CD14-positive monocyte (primary cell): ENCODE data around the gene IL18R1. TPM values are rescaled to one million over a fixed set of nuclear protein-coding genes. Genes with fewer than 3 reads are reported as not detected.

Experiments used
- DNase-seq, 3 donors: peaks; one replicate each; pipeline ENCODE4 v3.0.0-alpha.2; 2011 to 2022
- H2AFZ ChIP-seq: 2 replicates; pipeline ENCODE4 v1.6.0; 2012; ENCODE audit warnings: mild to moderate bottlenecking, low read depth, low read length, inconsistent platforms; ENCODE audit not compliant: insufficient read depth, poor library complexity, severe bottlenecking
- H3K27ac ChIP-seq, 2 donors: 1 replicate in 1 of 2; 2 replicates in 1 of 2; pipeline ENCODE4 v1.5.1; 2012 to 2013; ENCODE audit warnings: low read length in 2 of 2, control low read depth in 1 of 2, inconsistent platforms in 1 of 2, low read depth in 1 of 2, mild to moderate bottlenecking in 1 of 2
- H3K27me3 ChIP-seq, 2 donors: one replicate each; pipeline versions ENCODE4 v1.6.0 to v1.6.1; 2011 to 2013; ENCODE audit warnings: low read length in 2 of 2; ENCODE audit not compliant: control insufficient read depth in 2 of 2, insufficient read depth in 2 of 2
- H3K36me3 ChIP-seq, 2 donors: replicated peaks in 1 of 2; 1 replicate in 1 of 2; 2 replicates in 1 of 2; pipeline versions ENCODE4 v1.5.1 to v1.6.1; 2012 to 2013; ENCODE audit warnings: low read length in 2 of 2, control low read depth in 1 of 2, inconsistent platforms in 1 of 2, mild to moderate bottlenecking in 1 of 2; ENCODE audit not compliant: insufficient read depth in 2 of 2, control insufficient read depth in 1 of 2
- H3K4me1 ChIP-seq, 2 donors: 1 replicate in 1 of 2; 2 replicates in 1 of 2; pipeline versions ENCODE4 v1.5.1 to v1.6.1; 2012 to 2013; ENCODE audit warnings: low read length in 2 of 2, control low read depth in 1 of 2, inconsistent platforms in 1 of 2, mild to moderate bottlenecking in 1 of 2, moderate library complexity in 1 of 2; ENCODE audit not compliant: insufficient read depth in 2 of 2, control insufficient read depth in 1 of 2
- H3K4me2 ChIP-seq: replicated peaks from 2 replicates; pipeline ENCODE3; 2012; ENCODE audit warnings: low read length, moderate library complexity, mild to moderate bottlenecking; ENCODE audit not compliant: poor library complexity, severe bottlenecking; ENCODE audit errors: extremely low read depth
- H3K4me3 ChIP-seq, 3 experiments: fragments of 200-600 bp in 1 of 3; sonication (generic) in 1 of 3; replicated peaks in 1 of 3; 1 replicate in 2 of 3; 2 replicates in 1 of 3; pipeline ENCODE4 v1.5.1; 2011 to 2013; ENCODE audit warnings: low read length in 3 of 3, mild to moderate bottlenecking in 3 of 3, control low read depth in 2 of 3, low read depth in 2 of 3, inconsistent platforms in 1 of 3, moderate library complexity in 1 of 3
- H3K79me2 ChIP-seq: 2 replicates; pipeline ENCODE4 v1.6.0; 2012; ENCODE audit warnings: mild to moderate bottlenecking, control low read depth, inconsistent platforms, low read length, moderate library complexity; ENCODE audit not compliant: insufficient read depth
- H3K9ac ChIP-seq: 2 replicates; pipeline ENCODE4 v1.6.0; 2017; ENCODE audit warnings: low read length, mild to moderate bottlenecking; ENCODE audit not compliant: insufficient read depth, poor library complexity, severe bottlenecking
- H3K9me3 ChIP-seq, 2 donors: replicated peaks in 1 of 2; 1 replicate in 1 of 2; 2 replicates in 1 of 2; pipeline versions ENCODE4 v1.5.1 to v1.6.1; 2012 to 2013; ENCODE audit warnings: low read length in 2 of 2, control low read depth in 1 of 2; ENCODE audit not compliant: control insufficient read depth in 1 of 2, insufficient read depth in 1 of 2
- H4K20me1 ChIP-seq: 2 replicates; pipeline ENCODE4 v1.6.0; 2012; ENCODE audit warnings: mild to moderate bottlenecking, low read length, control low read depth, moderate library complexity; ENCODE audit not compliant: insufficient read depth
- H3K27ac Mint-ChIP-seq, 7 donors: one replicate each; pipeline ENCODE4 v1.8.0; 2020; ENCODE audit warnings: mild to moderate bottlenecking in 7 of 7, mixed read lengths in 7 of 7, moderate library complexity in 6 of 7, inconsistent platforms in 2 of 7
- H3K27me3 Mint-ChIP-seq, 3 donors: one replicate each; pipeline ENCODE4 v1.8.0; 2021 to 2022; ENCODE audit warnings: low read depth in 3 of 3, mild to moderate bottlenecking in 3 of 3, mixed read lengths in 3 of 3, moderate library complexity in 3 of 3, inconsistent platforms in 1 of 3
- H3K36me3 Mint-ChIP-seq, 2 donors: one replicate each; pipeline ENCODE4 v1.8.0; 2020; ENCODE audit warnings: mixed read lengths in 2 of 2, inconsistent platforms in 1 of 2, mild to moderate bottlenecking in 1 of 2
- H3K4me1 Mint-ChIP-seq: one replicate; pipeline ENCODE4 v1.8.0; 2020; ENCODE audit warnings: mild to moderate bottlenecking, mixed read lengths
- H3K4me3 Mint-ChIP-seq, 2 donors: one replicate each; pipeline ENCODE4 v1.8.0; 2020; ENCODE audit warnings: mild to moderate bottlenecking in 2 of 2, mixed read lengths in 2 of 2, moderate library complexity in 1 of 2
- H3K9me3 Mint-ChIP-seq, 7 donors: one replicate each; pipeline ENCODE4 v1.8.0; 2020 to 2022; ENCODE audit warnings: mixed read lengths in 7 of 7, mild to moderate bottlenecking in 6 of 7, moderate library complexity in 6 of 7, inconsistent platforms in 2 of 7
- WGBS: methylation state at CpG from one replicate; pipeline ENCODE4 v1.1.5; 2013; ENCODE audit warnings: missing lambda C conversion rate; ENCODE audit not compliant: insufficient coverage; 5-methylcytosine and 5-hydroxymethylcytosine counted together
- intact Hi-C, 2 donors: fragments of 100-400 bp; cut with micrococcal nuclease; formaldehyde crosslinking; loops; one replicate each; pipeline versions ENCODE4 v1.15.0 to v1.15.1; 2023
- polyA plus RNA-seq, 3 donors: library from polyadenylated mRNA; depleted of rRNA in 1 of 3; unstranded in 2 of 3; stranded (reverse) in 1 of 3; fragments of 300-500 nt in 2 of 3; fragments of >200 nt in 1 of 3; fragmentation: Illumina TruSeq in 2 of 3; gene quantifications; 1 replicate in 2 of 3; 2 replicates in 1 of 3; pipeline ENCODE4 v1.2.3, GENCODE V29; 2012 to 2021
- TF ChIP-seq, protein P1 (sequence below): fragments of 200-600 bp; IDR thresholded peaks from one replicate; pipeline ENCODE4 v1.8.0; 2022; ENCODE audit warnings: antibody characterized with exemption, mild to moderate bottlenecking

The IL18R1 gene
- polyA plus RNA-seq, 3 donors, result 0.03 to 0.15 (median 0.11) TPM

DNA sequence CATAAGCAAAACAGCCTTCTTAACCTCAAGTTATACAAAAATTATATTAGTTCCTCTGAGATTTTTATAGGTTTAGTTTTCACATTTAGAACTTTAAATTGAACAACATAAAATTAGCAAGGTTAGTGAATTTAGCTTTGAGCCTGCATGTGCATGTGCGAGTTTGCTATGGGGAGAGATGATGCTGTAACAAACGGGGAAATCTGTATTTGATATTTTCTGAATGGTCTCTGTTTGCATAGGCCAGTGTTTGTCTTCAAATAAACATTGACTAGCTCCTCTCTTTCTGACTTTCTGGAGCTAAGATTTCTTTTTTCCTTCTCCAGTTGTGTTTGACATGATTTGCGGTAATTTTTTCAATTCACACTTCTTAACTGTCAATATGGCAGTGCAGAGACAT lies 36.5 kb downstream of the IL18R1 start:
- Histone ChIP-seq H3K27me3 (no peaks in the 10 kb centered on the region), H3K4me1 (no peaks in the 10 kb centered on the region), H3K9ac (no peak overlapping the region), H3K36me3 (no peaks in the 10 kb centered on the region), H3K79me2 (no peaks in the 10 kb centered on the region), H2AFZ (no peak overlapping the region), H3K4me2 (no peak overlapping the region), H4K20me1 (no peaks in the 10 kb centered on the region), H3K4me3 (no peak overlapping the region), H3K9me3 (no peaks in the 10 kb centered on the region), H3K27ac (no peak overlapping the region)
- intact Hi-C loops, result no loop called here
- DNase-seq, result no peak
- Mint-ChIP-seq H3K9me3 (peaks cover 0 to 2% (median 0%) of the 10 kb centered on the region in 7 donors), H3K27me3 (no peaks in the 10 kb centered on the region), H3K27ac (no peak overlapping the region), H3K4me3 (no peak overlapping the region), H3K4me1 (no peaks in the 10 kb centered on the region), H3K36me3 (no peaks in the 10 kb centered on the region)
- no CpG with 5 or more reads among the region's 3 CpGs for WGBS
- TF ChIP-seq, protein P1, sequence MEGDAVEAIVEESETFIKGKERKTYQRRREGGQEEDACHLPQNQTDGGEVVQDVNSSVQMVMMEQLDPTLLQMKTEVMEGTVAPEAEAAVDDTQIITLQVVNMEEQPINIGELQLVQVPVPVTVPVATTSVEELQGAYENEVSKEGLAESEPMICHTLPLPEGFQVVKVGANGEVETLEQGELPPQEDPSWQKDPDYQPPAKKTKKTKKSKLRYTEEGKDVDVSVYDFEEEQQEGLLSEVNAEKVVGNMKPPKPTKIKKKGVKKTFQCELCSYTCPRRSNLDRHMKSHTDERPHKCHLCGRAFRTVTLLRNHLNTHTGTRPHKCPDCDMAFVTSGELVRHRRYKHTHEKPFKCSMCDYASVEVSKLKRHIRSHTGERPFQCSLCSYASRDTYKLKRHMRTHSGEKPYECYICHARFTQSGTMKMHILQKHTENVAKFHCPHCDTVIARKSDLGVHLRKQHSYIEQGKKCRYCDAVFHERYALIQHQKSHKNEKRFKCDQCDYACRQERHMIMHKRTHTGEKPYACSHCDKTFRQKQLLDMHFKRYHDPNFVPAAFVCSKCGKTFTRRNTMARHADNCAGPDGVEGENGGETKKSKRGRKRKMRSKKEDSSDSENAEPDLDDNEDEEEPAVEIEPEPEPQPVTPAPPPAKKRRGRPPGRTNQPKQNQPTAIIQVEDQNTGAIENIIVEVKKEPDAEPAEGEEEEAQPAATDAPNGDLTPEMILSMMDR, result no peak

DNA sequence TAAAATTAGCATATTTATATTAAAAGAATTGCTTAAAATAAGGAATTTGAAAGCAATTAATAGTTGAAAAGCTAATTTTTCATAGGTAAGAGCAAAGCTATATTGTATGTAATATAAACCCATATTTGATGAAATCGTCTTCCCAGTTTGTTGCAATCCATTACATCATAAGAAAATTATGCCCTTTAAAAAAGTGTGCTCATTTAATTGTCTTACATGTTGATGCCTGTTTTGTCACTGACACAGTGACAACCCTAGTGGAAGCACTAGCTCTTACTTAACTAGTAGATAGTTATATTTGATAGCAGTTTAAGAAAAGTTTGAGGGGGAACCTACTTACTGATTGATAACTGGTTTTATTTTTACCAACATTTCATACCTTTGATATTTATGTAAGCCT lies 37.3 kb downstream of the IL18R1 start:
- Histone ChIP-seq H3K27me3 (no peaks in the 10 kb centered on the region), H4K20me1 (no peaks in the 10 kb centered on the region), H3K9me3 (no peaks in the 10 kb centered on the region), H3K79me2 (no peaks in the 10 kb centered on the region), H2AFZ (no peak overlapping the region), H3K36me3 (no peaks in the 10 kb centered on the region), H3K4me2 (no peak overlapping the region), H3K9ac (no peak overlapping the region), H3K4me1 (no peaks in the 10 kb centered on the region), H3K4me3 (no peak overlapping the region), H3K27ac (no peak overlapping the region)
- no peak overlapping the region for H3K4me3 Mint-ChIP-seq
- TF ChIP-seq, protein P1, result no peak
- DNase-seq, result no peak
- peaks cover 0 to 2% (median 0%) of the 10 kb centered on the region in 7 donors for H3K9me3 Mint-ChIP-seq
- intact Hi-C loops, result no loop called here
- no peaks in the 10 kb centered on the region for H3K4me1 Mint-ChIP-seq
- H3K36me3 Mint-ChIP-seq, result no peaks in the 10 kb centered on the region
- no peak overlapping the region for H3K27ac Mint-ChIP-seq
- H3K27me3 Mint-ChIP-seq, result no peaks in the 10 kb centered on the region
- no CpG with 5 or more reads among the region's 1 CpG for WGBS
